ENCODE data around the gene DHRSX. TPM values are rescaled to one million over a fixed set of nuclear protein-coding genes. Genes with fewer than 3 reads are reported as not detected.
"Not testable (repeated sequence)": the region's sequence is repeated elsewhere in the genome, so short reads cannot be mapped to it uniquely, and the experiment has no call there.

The DHRSX gene
- polyA plus RNA-seq, 1 donor: 18.3 TPM

DNA sequence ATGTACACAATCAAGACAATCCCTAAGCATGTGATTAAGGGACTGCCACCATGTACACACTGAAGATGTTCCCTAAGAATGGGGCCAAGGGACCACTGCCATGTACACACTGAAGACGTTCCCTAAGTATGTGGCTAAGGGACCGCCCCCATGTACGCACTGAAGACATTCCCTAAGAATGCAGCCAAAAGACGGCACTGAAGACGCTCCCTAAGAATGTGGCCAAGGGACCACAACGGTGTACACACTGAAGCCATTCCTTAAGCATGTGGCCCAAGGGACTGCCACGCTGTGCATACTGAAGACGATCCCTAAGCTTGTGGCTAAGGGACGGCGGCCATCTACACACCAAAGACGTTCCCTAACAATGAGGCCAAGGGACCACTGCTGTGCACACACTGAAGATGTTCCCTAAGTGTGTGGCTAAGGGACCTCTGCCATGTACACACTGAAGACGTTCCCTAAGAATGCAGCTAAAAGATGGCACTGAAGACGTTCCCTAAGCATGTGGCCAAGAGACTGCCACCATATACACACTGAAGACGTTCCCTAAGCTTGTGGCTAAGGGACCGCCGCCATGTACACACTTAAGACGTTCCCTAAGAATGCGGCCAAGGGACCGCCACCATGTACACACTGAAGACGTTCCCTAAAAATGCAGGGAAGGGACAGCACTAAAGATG, 26.4 kb downstream of the DHRSX start:
- no peak for DNase-seq

DNA sequence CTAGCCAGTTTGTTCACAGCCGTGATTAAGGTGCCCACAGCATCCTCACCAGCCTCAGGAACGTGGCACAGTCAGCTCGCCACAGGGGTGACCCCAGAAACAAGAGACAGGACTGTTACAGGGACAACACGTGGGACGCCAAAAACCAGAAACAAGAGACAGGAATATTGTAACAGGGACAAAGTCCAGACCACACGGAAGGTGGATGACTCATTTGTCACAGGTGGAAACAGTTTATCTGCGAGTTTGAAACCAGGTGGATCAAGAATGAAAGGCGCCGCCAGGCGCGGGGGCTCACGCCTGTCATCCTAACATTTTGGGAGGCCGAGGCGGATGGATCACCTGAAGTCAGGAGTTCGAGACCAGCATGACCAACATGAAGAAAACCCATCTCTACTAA, 27.7 kb downstream of the DHRSX start:
- DNase-seq: not testable (repeated sequence)

DNA sequence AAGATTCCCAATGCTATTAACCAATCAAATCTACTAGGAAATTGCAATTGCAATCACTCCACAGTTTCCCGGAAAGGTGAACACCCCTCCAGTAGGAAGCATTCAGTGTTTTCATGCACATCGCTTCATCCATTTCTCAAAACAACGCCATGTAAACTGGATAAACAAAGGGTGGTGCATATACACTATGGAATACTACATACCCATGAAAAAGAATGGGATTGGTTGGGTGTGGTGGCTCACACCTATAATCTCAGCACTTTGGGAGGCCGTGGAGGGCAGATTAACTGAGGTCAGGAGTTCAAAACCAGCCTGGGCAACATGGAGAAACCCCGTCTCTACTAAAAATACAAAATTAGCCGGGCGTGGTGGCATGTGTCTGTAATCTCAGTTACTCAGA, 29.1 kb downstream of the DHRSX start:
- DNase-seq: no peak

DNA sequence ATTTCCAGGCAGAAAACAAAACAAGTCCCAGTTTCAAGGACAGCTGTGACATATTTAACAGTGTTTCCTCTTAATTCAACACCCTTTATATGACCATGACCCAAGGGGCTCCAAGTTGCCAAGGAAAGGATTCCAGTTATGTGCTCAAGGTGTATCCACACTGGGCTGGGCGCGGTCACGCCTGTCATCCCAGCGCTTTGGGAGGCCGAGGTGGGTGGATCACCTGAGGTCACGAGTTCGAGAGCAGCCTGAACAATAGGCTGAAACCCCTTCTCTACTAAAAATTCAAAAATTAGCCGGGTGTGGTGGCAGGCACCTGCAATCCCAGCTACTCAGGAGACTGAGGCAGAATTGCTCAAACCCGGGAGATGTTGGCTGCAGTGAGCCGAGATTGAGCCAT, 29.6 kb downstream of the DHRSX start:
- DNase-seq: not testable (repeated sequence)

DNA sequence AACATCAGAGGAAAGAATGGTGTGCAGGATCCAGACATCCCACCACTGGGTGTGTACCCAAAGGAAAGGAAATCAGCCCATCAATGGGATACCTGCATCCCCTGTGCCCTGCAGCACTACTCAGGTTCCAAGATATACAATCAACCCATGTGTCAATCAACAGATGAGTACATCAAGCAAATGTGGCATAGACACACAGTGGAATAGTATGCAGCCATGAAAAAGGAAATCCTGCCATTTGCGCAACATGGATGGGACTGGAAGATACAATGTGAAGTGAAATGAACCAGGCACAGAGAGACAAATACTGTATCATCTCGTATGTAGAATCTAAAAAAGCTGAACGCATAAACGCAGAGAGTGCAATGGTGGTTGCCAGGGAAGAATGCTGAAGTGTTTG, 30.9 kb downstream of the DHRSX start:
- not testable (repeated sequence) for DNase-seq

DNA sequence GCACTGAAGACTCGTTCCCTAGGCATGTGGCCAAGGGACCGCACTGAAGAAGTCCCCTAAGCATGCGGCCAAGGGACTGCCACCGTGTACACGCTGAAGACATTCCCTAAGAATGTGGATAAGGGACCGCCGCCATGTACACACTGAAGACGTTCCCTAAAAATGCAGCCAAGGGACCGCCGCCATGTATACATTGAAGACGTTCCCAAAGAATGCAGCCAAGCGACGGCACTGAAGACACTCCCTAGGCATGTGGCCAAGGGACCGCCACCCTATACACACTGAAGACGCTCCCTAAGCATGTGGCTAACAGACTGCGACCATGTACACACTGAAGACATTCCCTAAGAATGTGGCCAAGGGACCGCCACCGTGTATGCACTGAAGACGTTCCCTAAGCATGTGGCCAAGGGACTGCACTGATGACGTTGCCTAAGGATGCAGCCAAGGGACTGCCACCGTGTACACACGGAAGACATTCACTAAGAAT, 31.5 kb downstream of the DHRSX start:
- no peak for DNase-seq

DNA sequence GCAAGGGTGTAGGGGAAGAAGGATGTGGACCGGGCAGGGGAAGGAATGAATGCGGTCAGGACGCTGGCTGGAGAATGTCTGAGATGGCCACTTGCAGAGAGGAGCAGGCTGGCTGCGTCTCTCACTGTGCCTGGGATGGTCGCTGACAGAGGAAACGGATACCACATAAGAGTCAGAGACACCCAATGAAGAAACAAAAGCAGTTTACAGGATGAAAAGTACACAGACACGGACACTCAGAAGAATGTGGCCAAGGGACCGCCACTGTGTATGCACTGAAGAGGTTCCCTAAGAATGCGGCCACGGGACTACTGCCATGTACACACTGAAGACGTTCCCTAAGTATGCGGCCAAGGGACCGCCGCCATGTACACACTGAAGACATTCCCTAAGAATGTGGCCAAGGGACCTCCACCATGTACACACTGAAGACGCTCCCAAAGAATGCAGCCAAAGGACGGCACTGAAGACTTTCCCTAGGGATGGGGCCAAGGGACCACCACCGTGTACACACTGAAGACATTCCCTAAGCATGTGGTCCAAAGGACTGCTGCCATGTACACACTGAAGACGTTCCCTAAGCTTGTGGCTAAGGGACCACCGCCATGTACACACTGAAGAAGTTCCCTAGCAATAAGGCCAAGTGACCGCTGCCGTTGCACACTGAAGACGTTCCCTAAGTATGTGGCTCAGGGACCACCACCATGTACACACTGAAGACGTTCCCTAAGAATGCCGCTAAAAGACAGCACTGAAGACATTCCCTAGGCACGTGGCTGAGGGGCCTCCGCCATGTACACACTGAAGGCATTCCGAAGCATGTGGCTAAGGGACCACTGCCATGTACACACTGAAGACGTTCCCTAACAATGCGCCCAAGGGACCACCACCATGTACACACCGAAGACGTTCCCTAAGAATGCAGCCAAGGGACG, 32.2 kb downstream of the DHRSX start:
- DNase-seq: no peak

DNA sequence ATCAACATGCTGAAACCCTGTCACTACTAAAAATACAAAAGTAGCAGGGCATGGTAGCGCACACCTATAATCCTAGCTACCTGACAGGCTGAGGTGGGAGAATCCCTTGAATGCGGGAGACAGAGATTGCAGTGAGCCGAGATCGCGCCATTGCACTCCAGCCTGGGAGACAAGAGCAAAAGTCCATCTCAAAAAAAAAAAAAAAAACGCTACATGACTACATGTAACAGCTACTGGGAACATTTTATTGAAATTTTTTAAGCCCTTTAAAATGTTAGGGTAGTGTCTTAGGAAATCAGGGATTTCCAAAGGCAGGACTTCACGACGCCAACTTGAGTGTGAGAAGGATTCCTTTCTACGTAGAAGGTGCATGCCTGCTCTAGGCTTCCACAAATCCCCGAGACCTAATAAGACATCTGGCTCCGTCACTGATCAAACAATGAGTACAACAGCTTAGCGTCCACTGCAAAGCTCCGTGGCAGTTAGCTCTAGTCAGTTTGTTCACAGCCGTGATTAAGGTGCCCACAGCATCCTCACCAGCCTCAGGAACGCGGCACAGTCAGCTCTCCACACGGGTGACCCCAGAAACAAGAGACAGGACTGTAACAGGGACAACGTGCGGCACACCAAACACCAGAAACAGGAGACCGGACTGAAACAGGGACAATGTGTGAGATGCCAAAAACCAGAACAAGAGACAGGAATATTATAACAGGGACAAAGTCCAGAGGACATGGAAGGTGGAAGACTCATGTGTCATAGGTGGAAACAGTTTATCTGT, 33.7 kb downstream of the DHRSX start:
- no peak for DNase-seq

DNA sequence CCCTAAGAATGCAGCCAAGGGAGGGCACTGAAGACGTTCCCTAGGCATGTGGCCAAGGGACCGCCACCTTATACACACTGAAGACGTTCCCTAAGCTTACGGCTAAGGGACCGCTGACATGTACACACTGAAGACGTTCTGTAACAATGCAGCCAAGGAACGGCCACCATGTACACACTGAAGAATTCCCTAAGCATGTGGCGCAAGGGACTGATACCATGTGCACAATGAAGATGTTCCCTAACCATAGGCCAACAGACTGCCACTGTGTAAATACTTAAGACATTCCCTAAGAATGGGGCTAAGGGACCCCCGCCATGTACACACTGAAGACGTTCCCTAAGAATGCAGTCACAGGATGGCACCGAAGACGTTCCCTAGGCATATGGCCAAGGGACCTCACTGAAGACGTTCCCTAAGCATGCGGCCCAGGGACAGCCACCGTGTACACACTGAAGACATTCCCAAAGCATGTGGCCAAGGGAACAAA, 36.1 kb downstream of the DHRSX start:
- DNase-seq: no peak

DNA sequence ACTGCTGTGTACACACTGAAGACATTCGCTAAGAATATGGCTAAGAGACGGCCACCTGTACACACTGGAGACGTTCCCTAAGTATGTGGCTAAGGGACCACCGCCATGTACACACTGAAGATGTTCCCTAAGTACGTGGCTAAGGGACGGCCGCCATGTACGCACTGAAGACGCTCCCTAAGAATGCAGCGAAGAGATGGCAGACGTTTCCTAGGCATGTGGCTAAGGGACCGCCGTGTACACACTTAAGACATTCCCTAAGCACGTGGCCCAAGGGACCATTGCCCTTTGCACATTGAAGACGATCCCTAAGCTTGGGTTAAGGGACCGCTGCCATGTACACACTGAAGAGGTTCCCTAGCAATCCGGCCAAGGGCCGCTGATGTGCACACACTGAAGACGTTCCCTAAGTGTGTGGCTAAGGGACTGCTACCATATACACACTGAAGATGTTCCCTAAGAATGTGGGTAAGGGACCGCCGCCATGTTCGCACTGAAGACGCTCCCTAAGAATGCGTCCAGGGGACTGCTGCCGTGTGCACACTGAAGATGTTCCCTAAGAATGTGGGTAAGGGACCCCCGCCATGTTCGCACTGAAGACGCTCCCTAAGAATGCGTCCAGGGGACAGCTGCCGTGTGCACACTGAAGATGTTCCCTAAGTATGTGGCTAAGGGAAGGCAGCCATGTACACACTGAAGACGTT, 36.7 kb downstream of the DHRSX start:
- no peak for DNase-seq

DNA sequence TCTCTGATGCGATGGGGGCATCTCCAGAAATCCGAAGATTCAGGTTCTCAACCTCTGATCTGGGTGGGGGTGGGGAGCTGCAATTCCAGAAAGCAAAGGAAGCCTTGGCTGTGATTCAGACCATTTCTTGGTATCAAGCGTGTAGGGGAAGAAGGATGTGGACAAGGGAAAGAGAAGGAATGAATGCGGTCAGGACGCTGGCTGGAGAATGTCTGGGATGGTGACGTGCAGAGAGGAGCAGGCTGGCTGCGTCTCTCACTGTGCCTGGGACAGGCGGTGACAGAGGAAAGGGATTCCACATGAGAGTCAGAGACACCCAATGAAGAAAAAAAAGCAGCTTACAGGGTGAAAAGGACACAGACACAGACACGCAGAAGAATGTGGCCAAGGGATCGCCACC, 37.3 kb downstream of the DHRSX start:
- DNase-seq: not testable (repeated sequence)

DNA sequence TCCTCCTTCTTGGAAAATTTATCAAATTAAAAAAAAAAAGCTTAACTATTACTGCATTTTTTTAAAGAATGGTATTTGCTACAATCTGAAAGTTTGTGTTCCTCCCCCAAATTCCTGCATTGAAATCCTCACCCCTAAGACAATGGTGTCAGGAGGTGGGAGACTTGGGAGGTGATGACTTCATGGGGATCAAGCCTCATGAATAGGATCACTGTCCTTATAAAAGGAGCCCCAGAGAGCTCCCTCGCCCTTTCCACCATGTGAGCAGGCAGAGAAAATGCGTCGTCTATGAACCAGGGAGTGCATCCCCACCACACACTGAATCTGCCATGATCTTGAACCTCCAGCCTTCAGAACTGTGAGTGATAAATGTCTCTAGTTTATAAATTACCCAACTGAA, 38.0 kb downstream of the DHRSX start:
- no peak for DNase-seq

DNA sequence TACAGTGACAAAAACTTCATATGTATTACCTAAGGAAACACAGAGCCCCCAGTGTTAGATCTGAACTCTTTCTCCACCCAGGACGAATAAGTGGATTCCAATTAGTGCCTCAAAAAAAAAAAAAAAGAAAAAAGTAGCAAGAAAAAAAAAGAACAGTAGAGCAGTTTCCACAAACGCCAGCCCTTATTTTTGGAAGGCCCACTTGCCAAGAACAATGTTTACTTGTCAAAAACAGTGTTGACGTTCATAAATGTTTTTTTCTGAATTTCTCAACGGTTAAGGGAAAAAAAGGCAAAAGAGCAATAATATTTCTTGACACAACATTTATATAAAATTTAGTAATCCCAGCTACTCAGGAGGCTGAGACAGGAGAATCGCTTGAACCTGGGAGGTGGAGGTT, 38.7 kb downstream of the DHRSX start:
- DNase-seq: no peak

DNA sequence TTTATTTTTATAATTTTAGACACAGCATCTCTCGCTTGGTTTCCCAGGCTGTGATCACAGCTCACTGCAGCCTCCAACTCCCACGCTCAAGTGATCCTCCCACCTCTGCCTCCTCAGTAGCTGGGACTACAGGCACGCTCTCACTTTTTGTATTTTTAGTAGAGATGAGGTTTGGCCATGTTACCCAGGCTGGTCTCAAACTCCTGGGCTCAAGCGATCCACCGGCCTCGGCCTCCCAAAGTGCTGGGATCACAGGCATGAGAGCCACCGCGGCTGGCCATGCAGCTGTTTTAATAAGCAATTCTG, 39.1 kb downstream of the DHRSX start:
- no peak for DNase-seq

DNA sequence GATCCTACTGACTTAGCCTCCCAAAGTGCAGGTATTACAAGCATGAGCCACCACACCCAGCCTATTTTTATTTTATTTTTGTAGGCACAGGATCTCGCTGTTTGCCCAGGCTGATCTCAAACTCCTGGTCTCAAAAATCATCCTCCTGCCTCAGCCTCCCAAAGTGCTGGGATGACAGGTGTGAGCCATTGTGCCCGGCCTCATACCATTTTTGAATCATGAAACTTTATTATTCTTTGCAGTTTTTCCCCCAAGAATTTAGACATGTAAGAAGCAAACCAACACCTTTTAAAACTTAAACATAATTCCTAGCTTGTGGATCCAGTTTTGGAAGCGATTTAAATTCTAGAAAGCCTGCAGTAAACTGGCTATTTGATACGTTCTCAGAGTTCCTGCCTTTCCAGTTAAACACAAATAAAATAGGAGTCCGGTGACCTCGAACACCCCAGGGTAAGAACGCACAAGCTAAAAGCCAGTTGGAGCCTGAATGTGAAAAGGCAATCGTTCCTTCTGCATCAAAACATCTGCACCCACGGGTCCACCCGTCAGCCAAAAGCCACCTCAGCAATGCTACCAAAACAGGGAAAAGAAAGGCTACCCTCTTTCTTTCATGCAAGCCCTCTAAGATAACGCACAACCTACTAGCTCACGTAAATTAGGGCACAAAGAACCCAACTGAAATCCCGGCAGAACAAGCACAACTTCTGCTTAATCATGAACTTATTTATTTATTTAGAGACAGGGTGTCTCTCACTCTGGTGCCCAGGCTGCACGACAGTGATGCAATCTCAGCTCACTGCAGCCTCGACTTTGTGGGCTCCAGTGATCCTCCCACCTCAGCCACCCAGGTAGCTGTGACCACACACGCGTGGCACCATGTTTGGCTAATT, 39.7 kb downstream of the DHRSX start:
- DNase-seq: not testable (repeated sequence)

DNA sequence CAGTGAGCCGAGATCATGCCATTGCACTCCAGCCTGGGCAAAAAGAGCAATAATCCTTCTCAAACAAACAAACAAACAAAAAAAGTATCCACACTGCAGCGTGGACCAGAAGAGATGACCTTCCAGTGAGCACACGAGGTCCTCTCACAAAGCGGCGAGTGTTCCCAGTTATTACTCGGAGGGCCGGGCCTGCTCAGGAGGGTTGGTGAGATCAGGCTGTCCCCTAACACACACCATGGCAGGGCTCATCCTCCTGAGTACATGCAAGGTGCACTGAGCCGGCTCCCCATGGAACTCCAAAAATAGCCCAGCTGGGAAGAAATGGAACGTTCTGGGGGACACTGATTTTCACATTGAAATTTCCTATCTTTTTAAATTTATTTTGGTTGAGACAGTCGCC, 40.7 kb downstream of the DHRSX start:
- DNase-seq: not testable (repeated sequence)

DNA sequence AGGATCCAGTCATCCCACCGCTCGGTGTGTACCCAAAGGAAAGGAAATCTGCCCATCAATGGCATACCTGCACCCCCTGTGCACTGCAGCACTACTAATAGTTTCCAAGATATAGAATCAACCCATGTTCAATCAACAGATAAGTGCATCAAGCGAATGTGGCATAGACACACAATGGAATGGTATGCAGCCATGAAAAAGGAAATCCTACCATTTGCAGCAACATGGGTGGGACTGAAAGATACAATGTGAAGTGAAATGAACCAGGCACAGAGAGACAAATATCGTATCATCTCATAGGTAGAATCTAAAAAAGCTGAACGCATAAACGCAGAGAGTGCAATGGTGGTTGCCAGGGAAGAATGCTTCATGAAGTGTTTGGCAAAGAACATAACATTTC, 42.5 kb downstream of the DHRSX start:
- DNase-seq: no peak

DNA sequence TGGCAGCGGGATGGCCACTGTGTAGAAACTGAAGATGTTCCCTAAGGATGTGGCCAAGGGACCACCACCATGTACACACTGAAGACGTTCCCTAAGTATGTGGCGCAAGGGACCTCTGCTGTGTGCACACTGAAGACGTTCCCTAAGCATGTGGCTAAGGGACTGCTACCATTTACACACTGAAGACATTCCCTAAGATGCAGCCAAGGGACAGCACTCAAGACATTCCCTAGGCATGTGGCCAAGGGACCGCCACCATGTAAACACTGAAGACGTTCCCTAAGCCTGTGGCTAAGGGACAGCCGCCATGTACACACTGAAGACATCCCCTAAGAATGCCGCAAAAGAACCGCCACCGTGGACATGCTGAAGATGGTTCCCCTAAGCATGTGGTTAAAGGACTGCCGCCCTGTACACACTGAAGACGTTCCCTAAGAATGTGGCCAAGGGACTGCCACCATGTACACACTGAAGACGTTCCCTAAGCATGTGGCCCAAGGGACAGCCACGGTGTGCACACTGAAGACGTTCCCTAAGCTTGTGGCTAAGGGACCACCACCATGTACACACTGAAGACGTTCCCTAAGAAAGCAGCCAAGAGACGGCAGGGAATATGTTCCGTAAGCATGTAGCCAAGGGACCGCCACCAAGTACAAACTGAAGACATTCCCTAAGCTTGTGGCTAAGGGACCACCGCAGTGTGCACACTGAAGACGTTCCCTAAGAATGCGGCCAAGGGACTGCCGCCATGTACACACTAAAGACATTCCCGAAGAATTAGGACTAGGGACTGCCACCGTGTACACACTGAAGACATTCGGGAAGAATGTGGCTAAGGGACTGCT, 43.3 kb downstream of the DHRSX start:
- DNase-seq: no peak

DNA sequence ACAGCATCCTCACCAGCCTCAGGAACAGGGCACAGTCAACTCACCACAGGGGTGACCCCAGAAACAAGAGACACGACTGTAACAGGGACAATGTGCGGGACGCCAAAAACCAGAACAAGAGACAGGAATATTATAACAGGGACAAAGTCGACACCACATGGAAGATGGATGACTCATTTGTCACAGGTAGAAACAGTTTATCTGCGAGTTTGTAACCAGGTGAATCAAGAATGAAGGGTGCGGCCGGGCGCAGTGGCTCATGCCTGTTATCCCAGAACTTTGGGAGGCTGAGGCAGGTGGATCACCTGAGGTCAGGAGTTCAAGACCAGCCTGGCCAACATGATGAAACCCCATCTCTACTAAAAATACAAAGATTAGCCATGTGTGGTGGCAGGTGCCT, 44.7 kb downstream of the DHRSX start:
- not testable (repeated sequence) for DNase-seq

DNA sequence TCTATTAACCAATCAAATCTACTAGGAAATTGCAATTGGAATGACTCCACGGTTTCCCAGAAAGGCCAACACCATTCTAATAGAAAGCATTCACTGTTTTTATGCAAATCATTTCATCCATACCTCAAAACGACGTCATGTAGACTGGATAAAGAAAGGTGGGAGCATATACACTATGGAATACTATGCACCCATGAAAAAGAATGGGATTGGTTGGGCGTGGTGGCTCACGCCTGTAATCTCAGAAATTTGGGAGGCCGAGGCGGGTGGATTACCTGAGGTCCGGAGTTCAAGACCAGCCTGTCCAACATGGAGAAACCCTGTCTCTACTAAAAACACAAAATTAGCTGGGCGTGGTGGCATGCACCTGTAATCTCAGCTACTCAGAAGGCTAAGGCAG, 46.2 kb downstream of the DHRSX start:
- not testable (repeated sequence) for DNase-seq
